GM21390 (cell line): ENCODE measurements around the gene PCA3.
A peak's percentile ranks its signal among the peaks of the same experiment; 100 is the strongest.

Experiments used
- ATAC-seq: cut with Tn5 transposase; IDR thresholded peaks from one replicate; pipeline ENCODE4 v1.9.1; 2021; ENCODE audit not compliant: unreplicated experiment

The PCA3 gene

DNA sequence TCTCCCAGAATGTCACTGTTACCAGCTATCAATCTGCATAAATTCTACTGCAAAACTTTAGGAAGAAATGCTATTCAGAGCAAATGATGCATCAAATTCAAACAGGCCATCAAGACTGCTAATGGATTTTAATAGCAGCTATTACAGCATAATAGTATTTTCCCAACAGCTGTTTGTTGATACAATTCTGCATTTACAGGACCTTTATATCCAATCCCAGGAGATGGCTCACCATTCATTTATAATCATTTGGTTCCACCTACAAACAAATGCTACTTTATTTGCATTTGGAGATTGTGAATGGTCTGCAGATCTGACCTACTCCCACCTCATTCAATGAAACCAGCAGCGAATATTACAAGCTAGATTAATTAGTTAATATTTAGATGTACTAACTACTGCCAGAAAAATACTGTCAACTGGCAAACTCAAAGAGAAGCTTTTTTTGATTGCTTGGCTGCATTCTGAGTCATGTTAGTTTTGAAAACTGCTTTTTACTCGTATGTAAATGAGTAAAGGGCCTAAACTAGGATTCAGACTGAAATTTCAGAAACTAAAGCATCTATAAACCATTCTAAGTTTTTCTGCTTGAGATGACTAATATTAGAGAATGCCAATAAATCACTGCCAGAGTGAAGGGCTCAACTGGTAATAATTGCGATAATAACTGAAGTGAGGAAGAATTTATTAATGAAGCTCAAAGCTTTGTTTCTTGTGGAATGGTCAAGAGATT, 7.1 kb upstream of the PCA3 start:
- no peak for ATAC-seq

DNA sequence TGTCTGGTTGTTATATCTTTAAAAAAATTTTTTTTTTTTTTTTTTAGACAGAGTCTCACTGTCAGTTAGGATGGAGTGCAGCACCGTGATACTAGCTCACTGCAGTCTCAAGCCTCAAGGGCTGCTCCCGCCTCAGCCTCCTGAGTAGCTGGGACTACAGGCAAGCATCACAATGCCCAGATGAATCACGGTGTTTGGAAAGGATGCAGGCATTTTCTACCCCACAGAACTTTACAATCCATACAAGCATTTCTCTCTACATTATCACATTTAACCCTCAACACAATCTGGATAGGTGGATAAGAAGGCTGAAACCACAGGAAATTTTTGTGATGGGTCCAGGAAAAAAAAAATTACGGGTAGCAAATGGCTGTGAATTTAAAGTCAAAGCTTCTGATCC, 5.8 kb upstream of the PCA3 start:
- ATAC-seq, result no peak

DNA sequence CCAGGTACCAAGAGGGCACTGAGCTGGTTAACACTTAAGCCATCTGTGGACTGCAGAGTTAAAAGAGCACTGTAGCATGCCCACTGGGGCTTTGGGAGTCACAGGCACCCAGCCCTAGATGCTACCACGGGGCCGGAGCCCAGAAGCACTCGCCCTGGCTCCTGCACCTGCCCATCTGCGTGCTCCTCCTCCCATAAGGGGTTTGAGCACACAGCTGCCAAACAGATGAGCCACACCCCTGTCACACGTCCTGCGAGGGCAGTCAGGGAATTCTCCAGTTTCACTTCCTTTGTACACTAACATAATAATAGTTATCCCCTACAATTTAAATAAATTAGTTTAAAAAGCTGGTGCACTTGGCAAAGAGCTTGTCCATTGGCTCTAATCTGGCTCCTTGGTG, 4.5 kb upstream of the PCA3 start:
- ATAC-seq, result no peak

- ATAC-seq, result no peak
Measured at GRCh38 chr9:76761448-76761847, 2.8 kb upstream of the PCA3 start.

DNA sequence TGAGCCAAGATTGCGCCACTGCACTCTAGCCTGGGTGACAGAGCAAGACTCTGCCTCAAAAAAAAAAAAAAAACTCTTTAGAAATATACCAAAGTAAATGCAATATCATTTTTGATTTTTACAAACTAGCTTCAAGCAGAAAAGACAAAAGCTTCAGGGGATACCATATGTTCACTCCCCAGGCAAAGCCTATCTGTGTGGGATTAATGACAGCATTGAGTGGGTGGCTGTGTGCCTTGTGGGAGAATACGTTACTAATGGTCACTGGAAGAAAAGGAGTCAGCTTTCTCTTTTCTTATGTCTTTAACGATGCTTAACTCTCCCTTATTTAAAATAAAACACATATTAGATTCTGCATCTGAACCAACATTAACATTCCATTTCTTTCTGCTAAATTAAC, 1.9 kb downstream of the PCA3 start:
- ATAC-seq, result no peak

DNA sequence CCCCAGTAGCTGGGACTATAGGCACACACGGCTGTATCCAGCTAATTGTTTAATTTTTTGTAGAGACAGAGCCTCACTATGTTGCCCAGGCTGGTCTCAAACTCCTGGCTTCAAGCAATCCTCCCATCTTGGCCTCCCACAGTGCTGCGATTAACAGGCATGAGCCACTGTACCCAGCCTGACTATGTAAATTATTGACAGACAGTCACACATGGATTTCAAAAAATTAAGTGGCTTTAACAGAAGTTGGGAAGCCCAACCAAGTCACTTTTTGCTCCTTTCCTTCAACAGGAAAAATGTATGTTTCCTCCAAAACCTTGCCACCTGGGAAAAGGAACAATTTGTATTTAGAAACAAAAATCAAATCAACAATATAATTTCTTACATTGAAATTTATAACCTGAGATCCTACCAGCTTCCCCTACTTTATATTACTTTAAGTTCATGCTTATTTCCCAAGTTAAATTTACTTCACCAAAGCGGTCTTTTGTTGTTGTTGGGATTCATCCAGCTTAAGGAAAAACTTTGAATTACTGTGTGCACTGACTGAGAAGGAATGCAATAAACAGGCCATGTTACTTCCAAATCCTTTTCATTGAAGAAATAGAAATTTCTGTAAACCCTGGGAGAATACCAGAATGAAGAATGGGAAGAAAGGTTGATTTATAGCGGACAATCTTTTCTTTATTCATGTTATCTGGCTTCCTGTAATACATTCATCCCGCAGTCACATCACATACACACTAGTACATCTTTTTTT, 8.6 kb downstream of the PCA3 start:
- ATAC-seq, result no peak

- ATAC-seq, result no peak
Measured at GRCh38 chr9:76784881-76785280, 20.6 kb downstream of the PCA3 start.

- no peak for ATAC-seq
Measured at GRCh38 chr9:76785501-76785900, 21.3 kb downstream of the PCA3 start.

DNA sequence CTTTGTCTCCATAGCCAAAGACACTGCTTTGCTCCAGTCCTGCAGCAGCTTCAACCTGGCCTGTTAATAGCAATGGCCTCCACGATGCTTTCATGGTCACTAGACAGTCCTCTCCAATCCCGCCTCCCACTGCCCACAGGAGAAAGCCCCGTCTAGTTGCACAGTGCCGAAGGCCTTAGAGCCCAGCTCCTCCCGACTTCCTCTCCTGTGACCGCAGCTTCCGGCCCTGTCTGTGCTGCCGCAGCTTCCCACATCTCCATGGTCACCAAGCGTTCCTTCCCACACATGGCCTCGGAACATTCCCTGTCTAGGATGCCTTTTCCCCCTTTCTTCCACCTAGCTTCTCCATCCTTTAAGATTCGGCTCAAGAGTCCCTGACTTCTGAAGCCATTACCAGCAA, 23.4 kb downstream of the PCA3 start:
- ATAC-seq, result no peak

GRCh38 chr9:76789840-76790239, 25.6 kb downstream of the PCA3 start:
- no peak for ATAC-seq

GRCh38 chr9:76793784-76794431, 29.7 kb downstream of the PCA3 start:
- ATAC-seq, result no peak

GRCh38 chr9:76796296-76796695, 32.1 kb downstream of the PCA3 start:
- no peak for ATAC-seq

DNA sequence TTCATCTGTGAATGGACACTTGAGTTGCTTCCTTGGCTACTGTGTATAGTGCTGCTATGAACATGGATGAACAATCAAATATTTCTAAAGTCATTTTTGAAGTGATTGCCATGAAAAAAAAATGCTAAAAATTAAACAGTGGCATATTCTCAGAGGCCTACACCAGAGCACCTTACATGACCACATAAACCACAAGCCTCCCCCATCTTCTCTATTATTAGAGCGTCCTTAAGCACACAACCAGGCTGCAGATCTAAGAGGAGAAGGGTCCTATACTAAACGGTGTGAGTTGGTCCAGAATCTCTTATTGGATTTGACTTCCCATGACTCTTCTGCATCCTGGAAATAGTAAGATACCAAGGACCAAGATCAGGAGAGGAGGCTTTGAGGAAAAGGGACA, 34.3 kb downstream of the PCA3 start:
- ATAC-seq, result no peak

DNA sequence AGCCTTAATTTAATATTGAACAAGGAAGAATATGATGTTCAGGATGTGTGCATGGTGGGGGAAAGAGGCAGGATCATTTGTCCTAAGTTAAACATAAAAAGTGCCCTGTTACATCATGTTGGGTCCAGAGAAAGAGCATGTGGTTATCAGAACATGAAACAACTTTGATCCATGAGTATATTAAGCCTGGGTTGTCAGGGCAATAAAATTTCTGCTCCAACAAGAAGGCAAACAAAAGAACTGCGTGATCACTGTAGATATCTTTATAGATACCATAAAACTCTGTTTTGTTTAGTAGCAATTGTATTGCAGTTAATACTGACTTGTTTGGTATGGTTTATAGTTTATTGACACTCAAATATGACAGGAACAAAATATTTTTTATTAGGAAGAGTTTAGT, 35.2 kb downstream of the PCA3 start:
- ATAC-seq, result no peak

DNA sequence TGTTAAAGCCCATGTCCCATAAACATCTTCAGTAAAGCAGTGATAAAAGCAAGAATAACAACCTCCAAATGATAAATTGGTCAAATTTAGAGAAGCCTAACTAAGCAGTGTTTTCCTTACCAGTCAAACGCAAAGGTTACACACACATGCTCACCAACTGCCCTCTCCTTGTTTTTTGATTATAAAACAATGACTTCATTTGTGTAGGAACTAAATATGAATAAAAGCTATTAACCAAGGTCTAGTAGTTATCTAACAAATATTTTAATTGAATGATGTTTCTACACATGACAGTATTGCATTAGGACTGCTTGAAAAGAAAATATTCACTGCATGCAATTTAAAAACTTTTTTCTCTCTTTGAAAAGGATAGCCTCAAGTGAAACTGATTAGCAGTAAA, 36.7 kb downstream of the PCA3 start:
- ATAC-seq, result no peak

DNA sequence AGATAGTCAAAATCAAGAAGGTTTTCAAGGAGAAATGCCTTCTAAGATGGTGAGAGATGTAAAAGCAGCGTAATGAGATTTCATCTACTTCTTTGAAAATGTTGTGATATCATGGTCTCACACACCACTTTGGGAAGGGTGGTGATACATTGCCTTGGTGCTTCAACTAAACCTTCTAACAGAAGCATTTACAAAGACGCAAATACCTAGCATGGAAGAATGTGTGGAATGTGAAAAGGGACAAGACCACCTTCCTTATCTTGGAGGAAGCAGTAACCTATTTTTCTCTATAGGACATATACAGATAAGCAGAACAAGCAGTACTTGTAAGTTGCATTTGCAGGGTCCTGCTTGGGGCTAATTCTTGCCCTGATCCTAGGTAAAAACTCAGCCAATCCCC, 38.8 kb downstream of the PCA3 start:
- no peak for ATAC-seq

DNA sequence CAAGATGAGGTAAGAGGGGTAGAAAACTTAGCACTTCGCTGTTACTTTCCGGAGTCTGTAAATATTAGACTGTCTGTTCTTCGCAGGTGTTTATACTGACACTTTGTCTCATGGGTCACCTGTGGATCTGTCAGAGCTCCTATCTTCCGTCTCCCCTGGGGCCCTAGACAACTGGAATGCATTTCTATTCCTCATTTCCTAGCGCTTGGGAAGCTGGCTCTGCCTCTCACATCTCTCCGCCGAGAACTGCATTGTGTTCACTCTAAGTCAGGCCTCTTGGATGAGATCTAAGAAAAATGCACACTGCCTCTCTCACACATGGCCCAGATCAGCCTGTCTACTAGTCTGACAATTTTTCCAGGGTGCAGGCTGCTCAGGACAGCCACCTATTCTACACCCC, 39.5 kb downstream of the PCA3 start:
- no peak for ATAC-seq

- no peak for ATAC-seq
Measured at GRCh38 chr9:76808636-76809035, 44.4 kb downstream of the PCA3 start.

DNA sequence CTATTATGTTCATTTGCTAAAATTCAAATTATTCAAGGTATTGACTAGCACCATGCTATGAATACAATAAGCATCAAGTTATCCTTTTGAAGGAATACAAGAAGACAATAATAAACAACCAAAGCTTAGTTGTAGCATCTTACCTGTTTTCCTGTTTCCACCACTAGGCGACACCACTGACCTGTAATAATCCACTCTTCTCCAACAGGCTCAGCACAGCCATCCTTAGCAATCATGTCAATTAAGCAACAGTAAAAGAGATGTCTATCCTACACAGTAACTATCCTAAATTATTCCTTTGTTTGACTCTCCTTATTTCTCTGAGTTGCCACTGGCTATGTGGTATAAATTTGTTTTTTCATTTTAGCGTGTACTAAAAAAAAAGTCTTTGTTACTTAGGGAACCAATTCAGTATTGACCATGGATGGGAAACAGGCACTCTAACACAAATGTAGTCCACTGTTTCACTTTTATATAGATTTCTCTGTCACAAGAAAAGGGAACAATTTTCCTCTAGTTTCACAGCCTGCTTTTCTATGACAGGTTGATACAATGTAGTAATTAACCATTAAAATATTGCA, 46.2 kb downstream of the PCA3 start:
- ATAC-seq, result peak; percentile 80

DNA sequence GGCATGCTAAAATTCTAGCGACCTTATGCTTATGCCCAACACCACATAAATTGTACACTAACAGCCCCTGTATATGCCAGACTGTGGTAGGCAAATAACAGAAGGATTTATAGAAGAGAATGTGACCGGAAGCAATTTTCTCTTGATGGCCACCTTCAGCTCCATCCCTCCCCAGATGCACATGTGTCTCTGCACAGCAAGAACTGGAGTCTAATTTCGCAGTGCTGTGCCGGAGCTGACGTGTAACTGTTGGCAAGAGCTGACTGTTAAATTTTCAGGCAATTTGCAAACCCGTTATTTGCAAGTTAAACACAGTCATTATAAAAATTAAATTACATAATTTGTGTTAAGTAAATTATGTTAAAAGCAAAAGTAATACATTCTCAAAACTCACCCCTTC, 48.4 kb downstream of the PCA3 start:
- no peak for ATAC-seq

- no peak for ATAC-seq
Measured at GRCh38 chr9:76817489-76817888, 53.3 kb downstream of the PCA3 start.

- ATAC-seq, result no peak
Measured at GRCh38 chr9:76818271-76818670, 54.0 kb downstream of the PCA3 start.
